Astrocyte (in vitro differentiated cells and primary cell): ENCODE measurements around the gene CXCR5.

Experiments used
- CTCF ChIP-seq: IDR thresholded peaks from 2 replicates; pipeline ENCODE4 v1.5.1; 2011; ENCODE audit warnings: low read depth, mild to moderate bottlenecking, inconsistent platforms, low read length, moderate library complexity; ENCODE audit not compliant: insufficient read depth
- EZH2 ChIP-seq: IDR thresholded peaks from 2 replicates; pipeline ENCODE4 v1.6.1; 2012; ENCODE audit warnings: mild to moderate bottlenecking, low read length, inconsistent platforms; ENCODE audit not compliant: insufficient read depth

DNA sequence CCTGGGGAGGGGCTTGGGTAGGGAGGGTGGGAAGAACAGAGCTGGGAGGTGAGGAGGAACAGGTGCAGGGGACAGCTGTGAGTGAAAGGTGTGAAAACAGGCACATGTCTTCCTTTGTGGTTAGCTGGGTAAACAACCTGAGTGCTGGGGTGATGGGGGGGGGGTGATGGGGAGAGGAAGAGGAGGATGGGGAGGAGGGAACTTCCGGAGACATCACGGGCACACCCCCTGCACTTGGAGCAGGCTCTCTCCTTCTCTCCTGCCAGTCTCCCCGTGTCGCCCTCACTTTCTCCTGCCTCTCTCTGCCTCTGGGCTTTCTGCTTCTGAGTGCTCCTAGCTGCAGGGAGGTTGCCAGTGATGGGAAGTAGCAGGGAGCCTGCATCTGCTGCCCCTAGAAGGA, 8.8 kb downstream of the CXCR5 start:
- TF ChIP-seq CTCF: no peak
- no peak for TF ChIP-seq EZH2
